Measurements from ENCODE around the gene CCER1.
A peak's percentile ranks its signal among the peaks of the same experiment; 100 is the strongest.

CCER1 gene

DNA sequence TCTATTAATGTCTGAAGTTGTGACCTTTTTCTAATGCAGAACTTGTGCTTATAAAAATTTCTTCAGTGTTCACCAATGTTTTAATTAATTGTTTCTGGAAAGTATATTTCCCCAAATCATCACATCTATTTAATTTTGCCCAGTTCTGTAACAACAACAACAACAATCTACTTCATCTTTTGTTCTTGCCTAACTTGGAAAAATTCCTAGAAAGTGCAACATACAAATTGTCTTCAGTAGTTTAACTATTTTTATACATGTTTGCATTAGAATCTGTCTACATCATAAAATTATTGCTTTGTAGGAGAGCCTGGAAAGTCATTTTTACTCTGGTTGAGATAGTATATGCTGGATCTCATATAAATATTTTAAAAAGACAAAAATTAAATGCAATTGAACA, 38.5 kb downstream of the CCER1 start:
- DNase-seq, result no peak

DNA sequence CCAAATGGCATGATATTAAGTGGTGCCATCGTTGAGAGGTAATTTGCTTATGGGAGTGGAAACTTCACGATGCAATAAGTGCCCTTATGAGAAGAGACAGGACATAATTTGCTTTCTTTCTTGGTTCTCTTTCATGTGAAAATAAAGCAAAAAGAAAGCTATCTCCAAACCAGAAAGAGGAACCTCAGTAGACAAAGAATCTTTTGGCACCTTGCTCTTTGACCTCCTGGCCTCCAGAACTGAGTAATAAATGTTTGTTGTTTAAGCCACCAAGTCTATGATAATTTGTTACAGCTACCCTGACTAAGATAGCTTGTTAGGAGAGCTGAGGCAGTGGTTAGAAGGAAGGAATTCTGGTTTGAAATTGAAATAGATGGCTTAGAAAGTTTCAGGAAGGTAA, 39.6 kb downstream of the CCER1 start:
- no peak for DNase-seq

DNA sequence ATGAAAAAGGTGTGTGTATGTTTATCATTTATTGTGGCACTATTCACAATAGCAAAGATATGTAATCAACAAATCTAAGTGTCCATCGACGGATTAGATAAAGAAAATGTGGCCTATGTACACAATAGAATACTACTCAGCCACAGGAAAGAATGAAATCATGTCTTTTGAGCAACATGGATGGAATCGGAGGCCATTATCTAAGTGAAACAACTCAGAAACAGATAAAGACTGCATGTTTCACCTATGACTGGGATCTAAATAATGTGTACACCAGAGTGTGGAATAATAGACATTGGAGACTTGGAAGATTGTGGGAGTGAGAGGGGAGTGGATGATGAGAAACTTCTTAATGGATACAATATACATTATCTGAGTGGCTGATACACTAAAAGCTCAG, 44.0 kb downstream of the CCER1 start:
- no peak for DNase-seq

DNA sequence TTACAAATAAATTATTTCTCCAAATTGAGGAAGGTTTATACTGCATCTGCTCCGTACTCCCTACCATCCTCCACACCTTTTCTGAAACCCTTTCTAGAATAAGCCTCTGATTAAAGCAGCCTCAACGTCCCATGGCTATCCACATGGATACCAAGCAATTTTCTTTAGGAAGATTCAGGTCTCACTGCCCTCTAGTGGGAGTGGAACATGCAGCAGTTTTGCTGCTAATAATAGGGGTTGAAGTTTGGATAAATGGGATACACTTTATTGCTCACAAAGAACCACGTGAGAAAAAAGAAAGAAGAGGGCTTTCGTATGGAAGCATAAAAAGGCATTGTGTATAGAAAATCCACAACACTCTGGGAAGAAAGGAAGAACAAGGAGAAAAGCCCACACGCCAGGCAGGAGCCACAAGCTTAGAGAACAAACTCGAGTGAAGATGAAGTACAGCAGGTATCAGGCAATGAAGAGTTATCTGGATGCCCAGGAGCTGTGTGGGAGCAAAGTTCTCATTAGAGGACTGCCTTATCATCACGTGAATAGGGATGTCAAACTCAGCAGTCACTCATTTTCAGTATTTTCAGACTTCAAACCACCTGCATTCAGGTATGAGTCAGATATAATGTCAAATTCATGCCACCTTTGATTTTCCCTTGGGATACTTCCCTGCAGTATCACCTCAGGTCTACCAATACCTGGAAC, 45.8 kb downstream of the CCER1 start:
- DNase-seq, result peak; percentile 15

DNA sequence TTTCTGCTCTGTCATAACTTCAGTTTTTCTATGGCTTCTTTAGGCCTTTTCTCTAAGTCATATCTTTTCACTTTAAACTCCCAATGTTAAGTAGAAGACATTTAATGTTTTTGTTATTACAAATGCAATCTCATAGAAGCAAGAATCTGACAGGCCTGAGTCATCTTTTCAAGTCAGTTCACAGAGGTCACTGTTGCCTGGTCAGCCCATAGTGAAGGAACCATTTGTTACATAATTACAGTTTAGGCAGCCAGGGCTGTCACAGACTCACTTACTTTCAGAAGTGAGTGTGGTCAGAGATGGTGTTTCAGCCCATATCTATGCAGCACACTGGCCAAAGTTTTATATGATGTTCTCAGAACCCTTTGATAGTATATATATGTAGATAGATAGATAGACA, 46.5 kb downstream of the CCER1 start:
- DNase-seq, result no peak

DNA sequence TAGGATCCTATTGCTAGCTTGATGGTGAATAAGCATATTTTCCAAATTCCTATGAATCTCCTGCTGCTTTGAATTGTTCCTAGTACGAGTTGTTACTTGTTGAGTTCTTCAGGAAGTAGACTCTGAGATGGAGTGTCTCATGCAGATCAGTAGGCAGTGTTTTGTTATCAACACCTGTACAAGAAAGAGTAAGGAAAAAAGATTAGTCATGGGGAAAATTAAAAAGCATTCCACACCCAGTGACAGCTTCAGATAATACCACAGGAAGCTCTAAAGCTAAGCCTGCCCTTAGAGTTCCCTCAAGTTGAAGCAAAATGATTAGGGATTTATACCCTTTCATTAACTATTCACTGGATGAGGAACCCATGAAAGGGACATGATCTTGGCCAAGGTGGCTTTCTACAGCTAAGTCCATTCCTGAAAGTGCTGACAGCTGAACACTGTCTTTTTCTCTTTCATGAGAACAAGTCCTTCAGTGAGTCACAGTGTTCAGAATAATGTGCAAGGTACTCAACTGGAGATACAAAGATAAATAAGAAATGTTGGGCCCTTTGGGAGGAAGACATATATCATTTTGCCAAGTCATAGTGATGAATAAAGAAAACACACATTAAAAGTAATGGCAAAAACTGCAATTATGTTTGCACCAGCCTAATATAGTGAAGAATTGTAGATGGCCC, 49.1 kb downstream of the CCER1 start:
- DNase-seq, result no peak

DNA sequence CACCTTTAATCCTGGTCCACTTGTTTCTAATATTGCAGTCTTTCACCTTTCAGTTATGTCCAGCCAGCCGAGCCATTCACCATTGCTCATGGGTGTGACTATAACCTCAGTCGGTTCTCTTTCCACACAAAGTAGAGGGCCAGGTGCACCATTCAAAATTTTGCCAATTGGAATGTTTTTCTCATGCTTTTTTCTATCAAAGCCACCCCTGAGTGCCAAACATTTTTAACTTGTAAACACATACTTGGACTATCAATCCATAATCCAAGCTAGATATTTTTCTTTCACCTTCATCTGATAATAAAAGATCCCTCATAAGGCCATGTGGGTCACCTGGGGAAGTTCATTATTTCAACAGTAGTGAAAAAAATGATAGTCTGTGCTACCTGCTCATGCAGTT, 52.4 kb downstream of the CCER1 start:
- DNase-seq, result no peak
